Body of pancreas (tissue), 4 donors: ENCODE results near the gene SESTD1. TPM values are rescaled to one million over a fixed set of nuclear protein-coding genes. Genes with fewer than 3 reads are reported as not detected.

Source experiments
- ATAC-seq: fragments of 150-250 bp; one replicate; pipeline ENCODE4 v1.9.1; 2016
- DNase-seq, 4 donors: peaks; one replicate each; pipeline ENCODE4 v3.0.0-alpha.2; 2019
- H3K27ac ChIP-seq, 4 donors: fragments of 200-600 bp; sonication (generic); 1 replicate in 3 of 4; 2 replicates in 1 of 4; pipeline versions ENCODE4 v1.5.1 to v1.6.1; 2016 to 2019; ENCODE audit warnings: mild to moderate bottlenecking in 1 of 4, mixed read lengths in 1 of 4, moderate library complexity in 1 of 4
- H3K27me3 ChIP-seq, 2 donors: fragments of 200-600 bp; sonication (generic); one replicate each; pipeline ENCODE4 v1.6.0; 2016; ENCODE audit warnings: mild to moderate bottlenecking in 1 of 2
- H3K36me3 ChIP-seq, 2 donors: fragments of 200-600 bp; sonication (generic); replicated peaks in 1 of 2; 2 replicates each; pipeline ENCODE4 v1.5.1; 2016; ENCODE audit warnings: low read depth in 2 of 2; ENCODE audit not compliant: insufficient read depth in 1 of 2
- H3K4me1 ChIP-seq: fragments of 200-600 bp; sonication (generic); one replicate; pipeline ENCODE4 v1.6.0; 2016
- H3K4me3 ChIP-seq, 2 donors: fragments of 200-600 bp; sonication (generic); 1 replicate in 1 of 2; 2 replicates in 1 of 2; pipeline ENCODE4 v1.5.1; 2016 to 2019
- H3K9me3 ChIP-seq, 3 donors: fragments of 200-600 bp; sonication (generic); 1 replicate in 2 of 3; 2 replicates in 1 of 3; pipeline ENCODE4 v1.5.1; 2016
- CTCF ChIP-seq, 7 experiments: fragments of 450-650 bp in 4 of 7; fragments of 200-600 bp in 3 of 7; sonication (generic) in 3 of 7; IDR thresholded peaks; one replicate each; pipeline ENCODE4 v1.5.1; 2016 to 2019; ENCODE audit warnings: antibody characterized with exemption in 7 of 7
- POLR2A ChIP-seq, 3 donors: fragments of 450-650 bp; IDR thresholded peaks; one replicate each; pipeline ENCODE4 v1.6.1; 2016; ENCODE audit warnings: antibody characterized with exemption in 3 of 3, mild to moderate bottlenecking in 2 of 3
- WGBS, 2 donors: methylation state at CpG; one replicate each; pipeline ENCODE4 v1.1.5; 2017; 5-methylcytosine and 5-hydroxymethylcytosine counted together
- intact Hi-C: fragments of 100-400 bp; cut with DNase I; formaldehyde crosslinking; loops from one replicate; pipeline ENCODE4 v1.15.1; 2023
- total RNA-seq, 2 donors: library from RNA; depleted of rRNA; stranded (reverse); fragments of >200 nt; gene quantifications; one replicate each; pipeline ENCODE4 v1.1.0, GENCODE V29; 2016

SESTD1 gene
- total RNA-seq, 2 donors from 2014 or later: 13.2 to 24.4 TPM

- ATAC-seq: no peak
- no peak overlapping the region for H3K27ac ChIP-seq
- H3K9me3 ChIP-seq: no peaks in the 10 kb centered on the region
- peaks cover 10% of the 10 kb centered on the region for H3K4me1 ChIP-seq
- H3K36me3 ChIP-seq: no peaks in the 10 kb centered on the region
- 83 to 85% methylated on average over 4 of the region's 4 CpGs for WGBS, 2 donors
- H3K27me3 ChIP-seq: no peaks in the 10 kb centered on the region
- intact Hi-C loops: no loop called here
- DNase-seq: no peak
- TF ChIP-seq POLR2A (IDR thresholded peaks at IDR 0.05) (no peak), CTCF (IDR thresholded peaks at IDR 0.05) (no peak)
- H3K4me3 ChIP-seq: no peak overlapping the region
Observed at GRCh38 chr2:179275253-179276012, 10.8 kb upstream of the SESTD1 start.

- intact Hi-C loops: no loop called here
- H3K4me3 ChIP-seq: no peak overlapping the region
- no peaks in the 10 kb centered on the region for H3K27me3 ChIP-seq
- DNase-seq (no peak), ATAC-seq (no peak)
- H3K9me3 ChIP-seq: no peaks in the 10 kb centered on the region
- TF ChIP-seq CTCF (IDR thresholded peaks at IDR 0.05): no peak
- TF ChIP-seq POLR2A (IDR thresholded peaks at IDR 0.05): no peak
- WGBS, 2 donors: 68 to 82% methylated on average over 2 of the region's 2 CpGs
- no peak overlapping the region for H3K27ac ChIP-seq
- peaks cover 10% of the 10 kb centered on the region for H3K4me1 ChIP-seq
- H3K36me3 ChIP-seq: no peaks in the 10 kb centered on the region
Observed at GRCh38 chr2:179274749-179275148, 10.1 kb upstream of the SESTD1 start.

GRCh38 chr2:179273461-179273962 lies 8.9 kb upstream of the SESTD1 start:
- no peak overlapping the region for H3K4me3 ChIP-seq
- H3K36me3 ChIP-seq: no peaks in the 10 kb centered on the region
- no peaks in the 10 kb centered on the region for H3K9me3 ChIP-seq
- no peak for DNase-seq
- intact Hi-C loops: no loop called here
- 80 to 83% methylated on average over 6 of the region's 6 CpGs for WGBS, 2 donors
- no peak overlapping the region for H3K27ac ChIP-seq
- TF ChIP-seq POLR2A (IDR thresholded peaks at IDR 0.05): no peak
- no peak for TF ChIP-seq CTCF (IDR thresholded peaks at IDR 0.05)
- H3K27me3 ChIP-seq: no peaks in the 10 kb centered on the region
- no peak for ATAC-seq
- H3K4me1 ChIP-seq: peaks cover 10% of the 10 kb centered on the region

GRCh38 chr2:179272406-179273192 lies 8.0 kb upstream of the SESTD1 start:
- intact Hi-C loops: no loop called here
- WGBS, 2 donors: 72 to 77% methylated on average over 5 of the region's 5 CpGs
- Histone ChIP-seq H3K9me3 (no peaks in the 10 kb centered on the region), H3K36me3 (no peaks in the 10 kb centered on the region), H3K27me3 (no peaks in the 10 kb centered on the region), H3K27ac (peak overlapping the region in 2 of 4 donors; percentile 8 to 18), H3K4me1 (peaks cover 10% of the 10 kb centered on the region), H3K4me3 (no peak overlapping the region)
- peak; percentile 47 for ATAC-seq
- no peak for DNase-seq
- TF ChIP-seq CTCF (IDR thresholded peaks at IDR 0.05): no peak
- no peak for TF ChIP-seq POLR2A (IDR thresholded peaks at IDR 0.05)
